Globus pallidus (tissue), 1 donor: ENCODE data around the gene NAA25.
A peak's percentile ranks its signal among the peaks of the same experiment; 100 is the strongest.
"Not testable (repeated sequence)": the region's sequence is repeated elsewhere in the genome, so short reads cannot be mapped to it uniquely, and the experiment has no call there.

ENCODE experiments used
- DNase-seq: peaks from one replicate; pipeline ENCODE4 v3.0.0-alpha.2; 2015; ENCODE audit warnings: low spot score

NAA25 gene

DNA sequence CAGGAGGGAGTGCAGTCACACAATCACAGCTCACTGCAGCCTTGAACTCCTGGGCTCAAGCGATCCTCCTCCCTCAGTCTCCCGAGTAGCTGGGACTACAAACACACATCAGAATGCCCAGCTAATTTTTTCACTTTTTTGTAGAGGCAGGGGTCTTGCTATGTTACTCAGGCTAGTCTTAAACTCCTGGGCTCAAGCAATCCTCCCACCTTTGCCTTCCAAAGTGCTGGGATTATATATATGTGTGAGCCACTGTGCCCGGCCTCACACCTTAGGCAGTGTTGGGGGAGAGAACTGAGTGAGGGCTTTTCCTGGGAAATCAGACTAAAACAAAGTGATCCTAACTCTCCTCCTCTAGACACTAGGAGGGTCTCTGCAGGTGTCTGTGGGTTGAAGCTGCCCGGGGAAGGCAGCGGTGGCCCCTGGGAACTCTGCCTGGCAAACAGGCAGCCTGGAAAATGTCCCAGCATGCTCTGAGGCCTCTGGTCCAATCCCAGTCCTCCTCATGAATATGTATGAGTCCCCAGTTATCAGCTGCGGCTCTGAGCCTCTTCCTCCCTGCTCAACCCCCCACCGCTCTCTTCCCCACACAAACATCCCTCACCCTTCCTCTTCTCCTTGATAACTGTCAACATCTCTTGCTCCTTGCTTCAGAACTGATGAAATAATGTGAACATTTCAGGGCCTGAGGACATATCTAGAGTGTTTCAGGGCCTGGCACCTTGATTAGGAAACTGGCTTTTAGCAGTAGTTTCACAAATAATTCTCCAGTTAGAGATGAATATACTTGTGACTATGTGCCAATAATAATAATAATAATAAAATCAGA, 7.9 kb upstream of the NAA25 start:
- DNase-seq = peak; percentile 96

DNA sequence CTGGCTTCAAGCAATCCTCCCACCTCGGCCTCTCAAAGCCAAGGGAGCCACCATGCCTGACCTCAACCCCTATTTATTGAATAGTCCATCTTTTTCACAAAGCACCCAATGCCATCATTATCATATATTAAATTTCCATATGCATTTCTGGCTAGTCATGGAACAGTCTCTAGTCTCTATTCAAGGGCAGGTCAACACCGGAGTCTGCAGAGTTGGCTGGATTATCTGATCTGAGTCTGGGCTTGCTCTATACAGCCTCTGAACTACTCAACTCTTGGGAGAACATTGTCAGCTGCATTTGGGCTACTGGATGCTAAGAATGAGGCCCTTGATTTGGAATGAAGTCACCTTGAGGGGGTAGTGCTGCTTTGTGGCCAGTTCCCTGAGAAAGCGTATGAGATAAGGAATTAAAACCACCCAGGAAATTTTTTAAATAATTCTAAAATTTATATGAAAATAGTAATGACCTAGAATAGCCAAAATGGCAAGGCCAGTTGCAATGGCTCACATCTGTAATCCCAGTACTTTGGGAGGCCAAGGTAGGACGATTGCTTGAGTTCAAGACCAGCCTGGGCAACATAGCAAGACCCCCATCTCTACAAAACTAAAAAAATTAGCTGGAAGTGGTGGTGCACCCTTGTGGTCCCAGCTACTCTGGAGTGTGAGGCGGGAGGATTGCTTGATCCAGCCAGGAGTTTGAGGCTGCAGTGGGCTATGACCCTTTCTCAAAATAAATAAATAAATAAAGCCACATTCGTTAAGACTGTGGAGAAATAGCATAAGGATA, 6.9 kb upstream of the NAA25 start:
- no peak for DNase-seq

DNA sequence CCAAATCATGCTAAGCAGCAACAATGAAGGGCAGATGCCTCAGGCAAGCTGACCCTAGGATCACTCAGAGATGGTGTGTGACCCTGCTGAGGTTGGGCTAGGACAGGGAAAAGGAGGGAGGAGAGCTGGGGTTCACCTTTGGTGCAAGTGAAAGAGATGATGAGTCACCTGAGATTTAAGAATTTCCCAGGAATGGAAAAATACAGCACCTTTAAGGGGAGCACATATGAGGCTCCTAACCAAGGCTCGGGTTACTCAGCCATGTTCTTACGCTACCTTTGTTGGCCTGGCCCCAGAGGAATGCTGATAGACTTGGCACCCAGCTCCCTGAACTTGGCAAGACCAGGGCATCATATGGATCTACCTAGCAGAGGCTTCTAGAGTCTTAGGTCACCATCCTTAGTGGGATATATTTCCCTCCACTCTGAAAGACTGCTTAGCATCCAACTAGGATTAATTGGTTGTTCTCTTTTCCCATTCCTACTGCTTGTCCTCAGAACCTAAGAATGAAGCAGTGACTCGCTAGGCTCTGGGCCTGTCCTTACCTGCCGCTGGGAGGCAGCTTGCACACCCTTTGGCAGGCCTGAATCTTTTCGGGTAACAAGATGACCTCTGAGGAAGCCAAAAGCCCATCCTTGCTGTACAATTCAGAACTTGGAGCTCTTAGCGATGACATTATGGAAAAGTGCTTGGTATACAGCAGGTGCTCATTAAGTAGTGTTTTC, 4.0 kb upstream of the NAA25 start:
- no peak for DNase-seq

DNA sequence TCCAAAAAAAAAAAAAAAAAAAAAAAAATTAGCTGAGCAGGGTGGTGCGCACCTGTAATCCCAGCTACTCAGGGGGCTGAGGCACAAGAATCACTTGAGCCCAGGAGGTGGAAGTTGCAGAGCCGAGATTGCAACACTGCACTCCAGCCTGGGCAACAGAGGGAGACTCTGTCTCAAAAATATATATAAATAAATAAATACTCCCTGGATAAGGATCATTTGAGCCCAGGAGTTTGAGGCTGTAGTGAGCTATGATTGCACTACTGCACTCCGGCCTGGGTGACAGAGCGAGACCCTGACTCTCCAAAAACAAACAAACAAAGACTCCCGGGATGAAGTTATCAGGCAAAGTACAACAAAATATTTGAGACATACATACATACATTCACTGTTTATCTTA, 3.3 kb upstream of the NAA25 start:
- no peak for DNase-seq

DNA sequence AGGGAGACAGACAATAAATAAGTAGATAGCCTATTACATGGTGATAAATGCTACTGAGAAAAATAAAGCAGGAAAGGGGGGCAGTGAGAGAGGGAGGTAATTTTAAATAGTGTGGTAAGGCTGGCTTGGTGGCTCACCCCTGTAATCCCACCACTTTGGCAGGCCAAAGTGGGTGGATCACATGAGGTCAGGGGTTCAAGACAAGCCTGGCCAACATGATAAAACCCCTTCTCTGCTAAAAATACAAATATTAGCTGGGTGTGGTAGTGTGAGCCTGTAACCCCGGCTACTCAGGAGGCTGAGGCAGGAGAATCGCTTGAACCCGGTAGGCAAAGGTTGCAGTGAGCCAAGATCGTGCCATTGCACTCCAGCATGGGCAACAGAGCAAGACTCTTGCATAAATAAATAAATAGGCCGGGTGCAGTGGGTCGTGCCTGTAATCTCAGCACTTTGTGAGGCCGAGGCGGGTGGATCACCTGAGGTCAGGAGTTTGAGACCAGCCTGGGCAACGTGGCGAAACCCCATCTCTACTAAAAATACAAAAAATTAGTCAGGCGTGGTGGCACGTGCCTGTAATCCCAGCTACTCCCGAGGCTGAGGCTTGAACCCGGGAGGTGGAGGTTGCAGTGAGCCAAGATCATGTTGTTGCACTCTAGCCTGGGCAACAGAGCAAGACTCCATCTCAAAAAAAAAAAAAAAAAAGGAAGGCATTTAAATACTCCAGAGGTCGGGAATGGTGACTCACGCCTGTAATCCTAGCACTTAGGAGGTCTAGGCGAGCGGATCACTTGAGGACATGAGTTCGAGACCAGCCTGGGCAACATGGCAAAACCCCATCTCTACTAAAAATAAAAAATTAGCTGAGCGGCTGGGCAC, 2.4 kb upstream of the NAA25 start:
- not testable (repeated sequence) for DNase-seq

DNA sequence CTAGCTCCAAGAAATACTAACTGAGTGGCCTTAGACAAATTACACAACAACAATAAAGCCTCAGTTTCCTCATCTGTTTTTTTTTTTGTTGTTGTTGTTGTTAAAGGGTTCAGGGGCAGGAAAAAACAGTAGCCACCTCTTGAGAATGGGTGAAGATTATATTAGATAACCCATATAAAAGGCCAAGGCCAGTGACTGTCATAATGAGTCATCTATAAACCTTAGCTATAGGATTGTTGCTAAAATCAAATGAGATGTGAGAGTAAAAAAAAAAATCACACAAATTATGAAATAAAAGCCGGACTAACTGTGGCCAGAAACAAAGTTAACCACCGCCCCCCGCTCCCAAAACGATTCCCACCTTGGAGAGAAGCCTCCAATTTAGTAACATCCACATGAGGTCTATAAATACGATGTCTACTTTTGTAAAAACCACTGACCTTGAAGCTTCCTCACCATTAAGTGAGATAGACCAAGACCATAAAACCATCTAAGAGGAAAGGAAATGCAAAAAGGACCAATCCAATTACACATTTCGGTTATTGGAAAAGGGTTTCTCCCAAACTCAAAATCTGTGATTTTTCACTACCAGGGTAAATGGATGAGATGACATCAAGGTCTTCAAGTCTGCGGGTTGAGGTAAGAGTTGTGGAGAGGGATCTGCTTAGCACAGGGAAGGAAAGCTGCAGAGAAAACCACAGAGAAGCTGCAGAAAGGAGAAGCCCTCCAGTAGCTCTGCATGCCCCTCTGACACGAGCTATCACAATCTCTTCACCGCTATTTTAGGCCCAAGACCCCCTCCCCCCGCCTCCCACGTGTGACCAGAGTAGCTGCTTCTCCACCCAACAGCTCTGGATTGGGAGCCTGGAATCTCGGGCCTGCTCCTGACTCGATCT, 1.0 kb downstream of the NAA25 start:
- peak; percentile 25 for DNase-seq

DNA sequence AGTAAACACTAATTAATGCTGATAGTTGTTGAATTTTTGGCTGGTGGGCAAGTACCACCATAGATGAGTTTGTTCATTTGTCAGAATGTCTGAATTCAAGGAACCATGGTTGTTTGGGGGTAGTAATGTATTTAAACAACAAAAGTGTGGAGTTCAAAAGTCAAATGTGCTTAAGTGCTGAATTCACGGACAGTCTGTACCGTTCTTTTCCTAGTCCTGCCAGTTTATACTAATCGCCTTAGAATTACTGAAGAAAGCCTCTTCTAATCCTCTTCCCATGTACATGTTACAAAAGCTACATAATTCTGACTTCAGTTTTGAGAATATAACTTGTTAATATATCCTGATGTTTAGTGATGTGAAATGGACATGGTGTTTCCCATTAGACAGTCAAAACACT, 2.7 kb downstream of the NAA25 start:
- DNase-seq = no peak

DNA sequence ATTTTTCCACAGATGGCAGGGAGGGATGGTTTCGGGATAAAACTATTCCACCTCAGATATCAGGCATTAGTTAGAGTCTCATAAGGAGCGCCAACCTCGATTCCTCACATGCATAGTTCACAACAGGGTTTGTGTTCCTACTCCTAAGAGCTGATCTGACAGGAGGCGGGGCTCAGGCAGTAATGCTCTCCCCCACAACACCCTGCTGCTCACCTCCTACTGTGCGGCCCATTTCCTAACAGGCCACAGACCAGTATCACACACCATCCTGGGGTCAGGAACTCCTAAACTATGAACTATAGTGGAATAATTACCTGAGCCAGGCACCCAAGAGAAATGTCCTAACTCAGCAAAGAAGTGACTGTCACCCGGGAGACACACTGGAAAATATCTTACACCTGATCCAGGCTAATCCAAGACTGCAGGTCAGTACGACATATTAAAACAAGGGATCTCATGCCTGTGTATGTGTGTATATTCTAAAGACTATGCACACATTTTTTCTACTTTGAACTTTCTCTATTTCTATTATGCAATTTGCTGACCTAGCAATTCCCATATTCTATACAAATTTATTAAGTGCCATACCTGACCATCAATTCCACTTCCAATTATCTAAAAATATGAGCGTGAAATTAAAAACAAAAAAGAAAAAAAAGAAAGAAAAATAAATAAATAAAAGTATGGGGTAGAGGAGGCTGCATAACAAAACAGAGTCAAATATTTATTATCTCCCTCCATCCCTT, 4.7 kb downstream of the NAA25 start:
- DNase-seq = no peak

DNA sequence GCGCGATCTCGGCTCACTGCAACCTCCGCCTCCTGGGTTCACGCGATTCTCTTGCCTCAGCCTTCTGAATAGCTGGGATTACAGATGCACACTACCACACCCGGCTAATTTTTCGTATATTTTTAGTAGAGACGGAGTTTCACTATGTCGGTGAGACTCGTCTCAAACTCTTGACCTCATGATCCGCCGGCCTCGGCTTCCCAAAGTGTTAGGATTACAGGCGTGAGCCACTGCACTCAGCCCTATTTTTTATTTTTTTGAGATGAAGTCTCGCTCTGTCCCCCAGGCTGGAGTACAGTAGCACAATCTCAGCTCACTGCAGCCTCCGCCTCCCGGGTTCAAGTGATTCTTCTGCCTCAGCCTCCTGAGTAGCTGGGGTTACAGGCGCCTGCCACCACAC, 5.8 kb downstream of the NAA25 start:
- not testable (repeated sequence) for DNase-seq

DNA sequence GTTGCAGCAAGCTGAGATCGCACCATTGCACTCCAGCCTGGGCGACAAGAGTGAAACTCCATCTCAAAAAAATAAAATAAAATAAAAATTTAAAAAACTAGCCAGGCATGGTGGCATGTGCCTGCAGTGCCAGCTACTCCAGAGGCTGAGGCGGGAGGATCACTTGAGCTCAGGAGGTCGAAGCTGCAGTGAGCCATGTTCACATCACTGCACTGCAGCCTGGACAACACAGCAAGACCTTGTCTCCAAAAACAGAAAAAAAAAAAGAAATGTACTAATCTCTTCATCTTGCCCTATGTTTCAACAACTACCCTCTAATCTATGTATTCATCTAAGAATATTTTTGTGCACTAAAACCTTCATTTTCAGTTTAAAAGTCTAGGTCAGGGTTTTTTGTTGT, 6.5 kb downstream of the NAA25 start:
- no peak for DNase-seq

DNA sequence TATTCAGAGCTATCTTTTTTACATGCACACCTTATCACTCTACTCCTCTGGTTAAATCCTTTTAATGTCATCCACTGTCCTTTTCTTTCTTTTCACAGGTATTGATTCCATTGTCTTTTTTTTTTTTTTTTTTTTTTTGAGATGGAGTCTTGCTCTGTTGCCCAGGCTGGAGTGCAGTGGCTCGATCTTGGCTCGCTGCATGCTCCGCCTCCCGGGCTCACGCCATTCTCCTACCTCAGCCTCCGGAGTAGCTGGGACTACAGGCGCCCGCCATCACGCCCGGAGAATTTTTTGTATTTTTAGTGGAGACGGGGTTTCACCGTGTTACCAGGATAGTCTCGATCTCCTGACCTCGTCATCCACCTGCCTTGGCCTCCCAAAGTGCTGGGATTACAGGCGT, 8.1 kb downstream of the NAA25 start:
- DNase-seq = not testable (repeated sequence)

DNA sequence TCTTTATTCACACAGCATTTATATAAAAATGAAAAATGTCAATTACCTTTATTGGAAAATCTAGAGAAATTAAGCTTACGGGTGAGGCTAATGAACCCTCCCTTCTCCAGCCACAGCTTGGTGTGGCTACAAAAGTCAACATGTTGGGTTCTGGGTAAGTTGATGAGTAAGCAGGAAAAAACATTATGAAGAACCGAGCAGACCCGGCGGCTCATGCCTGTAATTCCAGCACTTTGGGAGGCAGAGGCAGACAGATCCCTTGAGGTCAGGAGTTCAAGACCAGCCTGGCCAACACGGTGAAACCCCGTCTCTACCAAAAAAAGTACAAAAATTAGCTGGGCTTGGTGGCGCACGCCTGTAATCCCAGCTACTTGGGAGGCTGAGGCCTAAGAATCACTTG, 10.9 kb downstream of the NAA25 start:
- no peak for DNase-seq

DNA sequence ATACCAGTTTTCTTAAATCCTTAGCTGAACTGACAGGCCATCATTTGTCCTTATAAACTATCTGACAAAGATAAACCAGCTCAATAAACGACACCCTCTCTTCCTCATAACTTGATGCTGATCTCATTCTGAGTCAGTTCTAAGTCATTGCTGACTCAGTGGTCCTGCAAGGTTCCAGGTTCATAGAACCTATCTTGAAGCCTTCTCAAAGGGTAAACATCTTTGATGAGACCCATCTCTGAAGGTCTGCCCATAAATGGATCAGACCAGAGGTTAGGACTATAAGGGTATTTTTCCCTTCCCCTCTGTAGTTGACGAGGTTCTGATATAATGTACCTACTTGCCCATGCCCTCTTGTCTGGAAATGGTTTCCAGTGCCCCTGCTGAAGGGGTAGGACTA, 11.9 kb downstream of the NAA25 start:
- no peak for DNase-seq

DNA sequence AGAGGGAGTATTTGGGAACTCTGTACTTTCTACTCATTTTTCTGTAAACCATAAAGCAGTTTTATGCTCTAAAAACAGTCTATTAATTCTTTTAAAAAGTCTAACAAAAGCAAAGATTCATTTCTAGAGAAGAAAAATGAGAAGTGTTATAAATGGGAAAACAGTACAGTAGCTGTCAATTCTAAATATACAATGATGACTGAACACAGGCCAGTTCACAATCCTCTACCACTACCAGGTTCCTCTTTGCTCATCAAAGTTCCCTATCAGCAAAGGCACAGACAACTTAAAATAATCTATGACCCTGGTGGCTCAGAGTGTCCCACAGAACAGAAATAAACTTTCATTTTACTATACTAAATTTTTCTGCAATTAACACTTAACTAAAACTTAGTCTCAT, 12.5 kb downstream of the NAA25 start:
- peak; percentile 21 for DNase-seq

DNA sequence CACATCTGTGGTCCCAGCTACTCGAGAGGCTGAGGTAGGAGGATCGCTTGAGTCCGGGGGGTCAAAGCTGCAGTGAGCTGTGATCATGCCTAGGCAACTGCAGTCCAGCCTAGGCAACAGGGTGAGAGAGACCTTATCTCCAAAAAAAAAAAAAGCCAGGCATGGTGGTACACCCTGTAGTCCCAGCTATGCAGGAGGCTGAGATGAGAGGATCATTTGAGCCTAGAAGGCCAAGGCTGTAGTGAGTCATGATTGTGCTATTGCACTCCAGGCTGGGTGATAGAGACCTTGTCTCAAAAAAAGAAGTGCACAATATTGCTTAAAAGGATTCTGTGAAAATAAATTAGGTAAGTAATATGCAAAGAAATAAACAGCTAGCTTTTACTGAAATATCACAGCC, 17.0 kb downstream of the NAA25 start:
- DNase-seq = no peak

DNA sequence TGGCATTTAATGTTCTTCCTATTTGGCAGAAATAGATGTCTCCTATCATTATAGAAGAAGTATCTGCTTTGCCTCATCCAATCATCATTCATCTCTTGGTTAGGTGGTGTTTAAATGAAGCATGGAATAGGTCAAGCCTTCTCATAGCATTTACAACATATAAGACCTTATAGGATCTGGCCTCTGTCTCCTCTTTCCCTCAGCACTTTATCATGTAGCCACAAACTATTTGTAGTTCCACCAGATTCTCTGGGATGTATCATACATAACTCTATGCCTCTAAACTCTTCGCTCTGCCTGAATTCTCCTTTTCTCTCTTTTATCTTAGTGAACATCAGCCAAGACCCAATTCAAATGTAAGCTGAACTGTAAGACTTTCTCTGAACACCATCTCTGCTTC, 20.7 kb downstream of the NAA25 start:
- DNase-seq = no peak

DNA sequence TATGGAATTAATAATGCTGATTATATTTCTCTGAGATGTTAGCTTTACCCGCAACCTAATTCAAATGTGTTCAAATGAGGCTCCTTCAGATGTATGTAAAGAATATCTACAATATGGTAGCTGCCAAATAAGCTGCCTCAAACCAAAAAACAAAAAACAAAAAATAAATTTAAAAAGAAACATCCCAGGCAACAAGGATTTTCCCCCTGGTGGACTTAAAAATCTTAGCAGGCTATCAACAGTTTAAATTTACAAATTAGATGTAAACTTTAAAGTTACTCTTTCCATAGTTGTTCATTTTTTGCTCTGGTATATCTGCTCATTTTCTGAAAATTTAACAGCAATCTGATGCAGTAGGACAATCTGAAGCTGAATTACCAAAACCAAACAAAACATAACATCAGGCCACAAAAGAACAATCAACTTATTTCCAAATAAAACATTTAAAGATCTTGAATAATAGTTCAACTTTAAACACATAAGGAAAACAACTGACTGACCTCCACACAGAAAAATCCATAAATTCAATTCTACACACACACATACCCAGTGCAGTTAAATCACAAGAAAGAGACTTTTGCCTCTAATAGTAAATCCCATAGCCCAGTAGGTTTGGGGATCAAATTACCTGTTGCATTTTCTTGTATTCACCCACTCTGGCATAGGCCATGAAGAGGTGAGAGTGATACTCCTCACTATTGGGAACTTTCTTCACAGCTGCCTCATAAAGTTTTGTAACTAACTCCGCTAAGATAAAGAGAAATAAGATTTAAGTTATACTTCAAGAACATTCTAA, 21.3 kb downstream of the NAA25 start:
- no peak for DNase-seq

DNA sequence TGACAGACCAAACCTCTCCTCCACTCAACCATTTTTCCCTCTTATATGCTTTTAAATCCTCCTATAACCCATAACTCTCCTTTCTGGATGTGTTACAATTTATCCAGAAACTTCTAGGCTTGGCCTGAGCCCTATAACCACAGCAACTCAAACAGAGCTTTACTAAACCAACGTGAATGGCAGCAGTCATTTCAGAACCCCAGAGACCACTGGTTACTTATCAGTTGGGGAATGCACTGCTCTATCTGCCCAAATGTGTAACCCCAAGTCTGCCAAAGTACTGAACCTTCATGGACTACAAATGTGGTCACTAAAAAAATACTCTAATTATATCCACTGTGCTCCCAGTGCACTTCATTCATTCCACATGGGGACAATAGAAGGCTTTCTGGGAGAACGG, 42.0 kb downstream of the NAA25 start:
- no peak for DNase-seq

DNA sequence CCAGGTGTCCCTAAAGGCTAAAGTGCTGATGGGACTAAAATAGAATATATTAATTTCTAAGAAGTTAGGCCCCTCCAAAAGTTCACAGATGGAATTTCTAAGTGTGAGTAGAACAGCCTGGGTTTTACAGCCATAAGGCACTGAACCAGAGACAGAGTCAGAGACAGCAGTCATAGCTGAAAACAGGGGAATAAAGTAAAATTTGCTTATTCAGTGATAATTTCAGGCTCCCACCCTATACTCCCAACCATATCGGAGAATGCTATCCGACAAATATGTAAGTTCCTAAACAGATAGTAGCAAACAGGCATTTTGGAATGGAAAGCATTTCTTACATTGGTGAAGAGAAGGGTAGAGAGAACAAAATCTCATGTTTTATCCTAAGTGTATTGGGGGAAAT, 45.3 kb downstream of the NAA25 start:
- no peak for DNase-seq
